ENCODE results near the gene SHC1. TPM values are rescaled to one million over a fixed set of nuclear protein-coding genes. Genes with fewer than 3 reads are reported as not detected.

Gene SHC1
- total and polyA plus RNA-seq, 2 donors from 2014 or later: 43.8 to 153 TPM

DNA sequence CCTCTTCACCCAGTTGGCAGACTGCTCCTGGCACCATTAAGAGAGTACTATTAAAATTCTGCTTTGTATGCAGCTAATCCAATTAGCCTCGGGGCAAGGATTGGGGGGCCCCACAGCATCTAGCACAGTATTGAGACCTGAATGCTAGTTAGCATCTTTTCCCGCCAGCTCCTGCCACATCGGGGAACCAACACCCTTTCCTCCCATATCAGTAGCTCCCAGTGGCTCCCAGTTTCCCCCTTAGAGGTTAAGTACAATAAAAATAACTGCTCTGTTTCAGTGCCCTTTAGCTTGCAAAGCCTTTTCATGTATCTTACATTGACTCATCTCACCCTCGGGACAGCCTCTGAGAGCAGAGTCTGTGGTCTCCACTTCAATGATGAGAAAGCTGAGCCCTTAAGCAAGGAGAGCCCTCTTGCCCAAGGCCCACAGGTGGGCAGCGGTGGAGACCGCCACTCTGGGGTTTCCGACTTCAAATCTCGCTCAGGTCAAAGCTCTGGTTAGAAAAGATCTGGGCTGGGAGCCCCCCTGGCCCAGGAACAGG is 29.8 kb downstream of the SHC1 start:
- TF ChIP-seq, protein P1, sequence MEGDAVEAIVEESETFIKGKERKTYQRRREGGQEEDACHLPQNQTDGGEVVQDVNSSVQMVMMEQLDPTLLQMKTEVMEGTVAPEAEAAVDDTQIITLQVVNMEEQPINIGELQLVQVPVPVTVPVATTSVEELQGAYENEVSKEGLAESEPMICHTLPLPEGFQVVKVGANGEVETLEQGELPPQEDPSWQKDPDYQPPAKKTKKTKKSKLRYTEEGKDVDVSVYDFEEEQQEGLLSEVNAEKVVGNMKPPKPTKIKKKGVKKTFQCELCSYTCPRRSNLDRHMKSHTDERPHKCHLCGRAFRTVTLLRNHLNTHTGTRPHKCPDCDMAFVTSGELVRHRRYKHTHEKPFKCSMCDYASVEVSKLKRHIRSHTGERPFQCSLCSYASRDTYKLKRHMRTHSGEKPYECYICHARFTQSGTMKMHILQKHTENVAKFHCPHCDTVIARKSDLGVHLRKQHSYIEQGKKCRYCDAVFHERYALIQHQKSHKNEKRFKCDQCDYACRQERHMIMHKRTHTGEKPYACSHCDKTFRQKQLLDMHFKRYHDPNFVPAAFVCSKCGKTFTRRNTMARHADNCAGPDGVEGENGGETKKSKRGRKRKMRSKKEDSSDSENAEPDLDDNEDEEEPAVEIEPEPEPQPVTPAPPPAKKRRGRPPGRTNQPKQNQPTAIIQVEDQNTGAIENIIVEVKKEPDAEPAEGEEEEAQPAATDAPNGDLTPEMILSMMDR (IDR thresholded peaks at IDR 0.05; ENCODE audit: borderline replicate concordance, extremely low read depth, insufficient read depth): no peak
- Histone ChIP-seq H3K27ac (ENCODE audit: low read depth in 2 of 2, low read length in 2 of 2) (no peak overlapping the region), H3K9me3 (ENCODE audit: control insufficient read depth in 2 of 3, insufficient read depth in 1 of 3, low read length in 3 of 3) (no peaks in the 10 kb centered on the region), H3K27me3 (ENCODE audit: control insufficient read depth, insufficient read depth, low read length) (no peaks in the 10 kb centered on the region), H3K4me3 (ENCODE audit: low read length in 3 of 3) (no peak overlapping the region), H3K9ac (ENCODE audit: low read length in 3 of 3) (no peak overlapping the region), H3K4me1 (ENCODE audit: control insufficient read depth in 2 of 3, insufficient read depth in 2 of 3, low read depth in 1 of 3, low read length in 3 of 3) (peaks cover 0 to 34% (median 20%) of the 10 kb centered on the region in 3 donors), H3K36me3 (ENCODE audit: control insufficient read depth in 2 of 3, insufficient read depth in 3 of 3, low read length in 3 of 3) (peaks cover 0 to under 1% (median 0%) of the 10 kb centered on the region in 3 donors)
- intact Hi-C loops (cut with DNase I): no loop called here
- DNase-seq (peak in 1 of 5 donors; percentile 49), FAIRE-seq (no peak)

DNA sequence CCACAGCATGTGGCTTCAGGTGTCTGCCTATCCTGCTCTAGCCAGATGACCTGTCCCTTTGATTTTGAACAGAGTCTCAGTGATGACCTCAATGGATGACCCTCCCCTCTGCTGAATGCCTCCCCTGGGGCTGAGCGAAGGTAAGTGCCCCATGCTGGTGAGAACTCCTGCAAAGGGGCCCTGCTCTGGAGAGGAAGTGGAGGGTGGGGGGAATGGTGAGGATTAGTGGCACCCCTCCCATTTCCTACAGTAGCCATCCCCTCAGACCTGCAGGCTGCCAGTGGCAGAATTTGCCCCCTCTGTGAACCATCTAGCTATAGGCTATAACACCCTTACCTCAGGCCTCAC is 30.4 kb downstream of the SHC1 start:
- no peaks in the 10 kb centered on the region for H3K9me3 ChIP-seq (ENCODE audit: control insufficient read depth in 2 of 3, insufficient read depth in 1 of 3, low read length in 3 of 3)
- H3K27me3 ChIP-seq (ENCODE audit: control insufficient read depth, insufficient read depth, low read length): no peaks in the 10 kb centered on the region
- H3K4me1 ChIP-seq (ENCODE audit: control insufficient read depth in 2 of 3, insufficient read depth in 2 of 3, low read depth in 1 of 3, low read length in 3 of 3): peaks cover 0 to 36% (median 20%) of the 10 kb centered on the region in 3 donors
- H3K36me3 ChIP-seq (ENCODE audit: control insufficient read depth in 2 of 3, insufficient read depth in 3 of 3, low read length in 3 of 3): no peaks in the 10 kb centered on the region
- H3K9ac ChIP-seq (ENCODE audit: low read length in 3 of 3): no peak overlapping the region
- H3K4me3 ChIP-seq (ENCODE audit: low read length in 3 of 3): no peak overlapping the region
- TF ChIP-seq, protein P1 (IDR thresholded peaks at IDR 0.05; ENCODE audit: borderline replicate concordance, extremely low read depth, insufficient read depth): no peak
- no peak overlapping the region for H3K27ac ChIP-seq (ENCODE audit: low read depth in 2 of 2, low read length in 2 of 2)
- intact Hi-C loops (cut with DNase I): no loop called here
- DNase-seq: peak in 1 of 5 donors; percentile 34
- FAIRE-seq: no peak

DNA sequence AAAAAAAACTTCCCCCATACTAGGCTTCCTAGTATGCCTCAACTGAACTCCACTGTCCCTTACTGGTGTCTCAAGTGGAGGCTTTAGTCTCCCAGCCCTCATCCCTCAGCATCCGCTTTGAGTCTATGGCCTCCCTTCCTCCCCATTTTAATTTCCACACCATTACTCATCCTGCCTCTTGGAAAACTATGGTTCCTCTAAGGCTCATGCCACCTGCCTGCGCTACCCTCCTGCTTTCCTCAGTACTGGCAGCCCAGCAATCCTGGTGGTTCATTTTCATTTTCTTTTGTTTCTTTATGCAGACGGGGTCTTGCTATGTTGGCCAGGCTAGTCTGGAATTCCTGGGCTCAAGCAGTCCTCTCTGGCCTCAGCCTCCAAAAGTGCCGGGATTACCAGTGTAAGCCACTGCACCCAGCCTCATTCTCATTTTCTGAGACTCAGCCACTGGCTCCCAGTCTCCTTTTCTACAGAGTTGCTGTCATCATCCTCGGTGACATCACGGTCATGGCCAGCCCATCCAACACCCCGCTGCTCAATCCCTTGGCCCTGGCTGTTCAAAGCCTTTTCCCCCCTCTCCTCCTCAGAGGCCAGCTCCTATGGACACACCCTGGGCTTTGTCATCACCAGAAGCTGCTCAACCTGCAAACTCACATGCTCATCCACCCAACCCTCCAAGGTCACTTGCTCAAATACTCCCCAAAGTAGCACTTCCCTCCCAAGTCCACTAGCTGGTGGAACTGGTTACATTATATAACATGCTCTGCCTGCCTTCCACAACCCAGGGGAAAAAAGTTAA is 31.7 kb downstream of the SHC1 start:
- intact Hi-C loops (cut with DNase I): no loop called here
- peaks cover 0 to 33% (median 15%) of the 10 kb centered on the region in 3 donors for H3K4me1 ChIP-seq (ENCODE audit: control insufficient read depth in 2 of 3, insufficient read depth in 2 of 3, low read depth in 1 of 3, low read length in 3 of 3)
- TF ChIP-seq, protein P1 (IDR thresholded peaks at IDR 0.05; ENCODE audit: borderline replicate concordance, extremely low read depth, insufficient read depth): no peak
- no peak overlapping the region for H3K4me3 ChIP-seq (ENCODE audit: low read length in 3 of 3)
- H3K9me3 ChIP-seq (ENCODE audit: control insufficient read depth in 2 of 3, insufficient read depth in 1 of 3, low read length in 3 of 3): no peaks in the 10 kb centered on the region
- FAIRE-seq: no peak
- DNase-seq: peak in 1 of 5 donors; percentile 41
- H3K36me3 ChIP-seq (ENCODE audit: control insufficient read depth in 2 of 3, insufficient read depth in 3 of 3, low read length in 3 of 3): no peaks in the 10 kb centered on the region
- H3K27me3 ChIP-seq (ENCODE audit: control insufficient read depth, insufficient read depth, low read length): no peaks in the 10 kb centered on the region
- H3K27ac ChIP-seq (ENCODE audit: low read depth in 2 of 2, low read length in 2 of 2): peak overlapping the region in 1 of 2 donors; percentile 5
- H3K9ac ChIP-seq (ENCODE audit: low read length in 3 of 3): no peak overlapping the region
